ENCODE measurements around the gene MAP1B. TPM values are rescaled to one million over a fixed set of nuclear protein-coding genes. Genes with fewer than 3 reads are reported as not detected.

MAP1B gene
- total and polyA plus RNA-seq, 10 donors, result 0.68 to 17.3 (median 9.8) TPM

- intact Hi-C loops (cut with DNase I; ENCODE audit: low total_unique reads), result loop anchor here (10.0 kb wide), 1 partner anchor 175 kb away; no protein-coding TSS in a partner anchor
- no peaks in the 10 kb centered on the region for H3K4me1 ChIP-seq
- H3K4me3 ChIP-seq, result no peak overlapping the region
- H3K36me3 ChIP-seq, result no peaks in the 10 kb centered on the region
- TF ChIP-seq POLR2A (IDR thresholded peaks at IDR 0.05) (no peak), POLR2AphosphoS5 (IDR thresholded peaks at IDR 0.05) (no peak), CTCF (IDR thresholded peaks at IDR 0.05 in 8 of 11, conservative IDR thresholded peaks at IDR 0.05 in 3 of 11) (no peak)
- peaks cover 0 to 30% (median 2%) of the 10 kb centered on the region in 7 donors for H3K27me3 ChIP-seq (replicated peaks in 1 of 7)
- H3K9me3 ChIP-seq, result no peaks in the 10 kb centered on the region
- WGBS, 5 donors, result 69 to 91% (median 79%) methylated on average over 1 of the region's 1 CpG
- no peak overlapping the region for H3K27ac ChIP-seq
- DNase-seq, result no peak
Observed at GRCh38 chr5:72129725-72130124, 22.4 kb downstream of the MAP1B start.

- WGBS, 5 donors, result 81 to 93% (median 88%) methylated on average over 2 of the region's 2 CpGs
- Histone ChIP-seq H3K4me1 (no peaks in the 10 kb centered on the region), H3K27ac (no peak overlapping the region), H3K27me3 (replicated peaks in 1 of 7) (peaks cover 0 to 30% (median 2%) of the 10 kb centered on the region in 7 donors), H3K9me3 (no peaks in the 10 kb centered on the region), H3K4me3 (no peak overlapping the region), H3K36me3 (no peaks in the 10 kb centered on the region)
- TF ChIP-seq CTCF (IDR thresholded peaks at IDR 0.05 in 8 of 11, conservative IDR thresholded peaks at IDR 0.05 in 3 of 11), result no peak
- no peak for TF ChIP-seq POLR2AphosphoS5 (IDR thresholded peaks at IDR 0.05)
- no peak for TF ChIP-seq POLR2A (IDR thresholded peaks at IDR 0.05)
- no peak for DNase-seq
- intact Hi-C loops (cut with DNase I; ENCODE audit: low total_unique reads), result loop anchor here (10.0 kb wide), 1 partner anchor 174 kb away; no protein-coding TSS in a partner anchor
Observed at GRCh38 chr5:72130351-72130761, 23.1 kb downstream of the MAP1B start.

- TF ChIP-seq CTCF (IDR thresholded peaks at IDR 0.05 in 8 of 11, conservative IDR thresholded peaks at IDR 0.05 in 3 of 11) (no peak), POLR2A (IDR thresholded peaks at IDR 0.05) (no peak), POLR2AphosphoS5 (IDR thresholded peaks at IDR 0.05) (no peak)
- Histone ChIP-seq H3K27ac (no peak overlapping the region), H3K27me3 (replicated peaks in 1 of 7) (peaks cover 0 to 13% (median 2%) of the 10 kb centered on the region in 7 donors), H3K4me1 (peaks cover 0 to 8% (median 0%) of the 10 kb centered on the region in 6 donors), H3K4me3 (no peak overlapping the region), H3K36me3 (no peaks in the 10 kb centered on the region), H3K9me3 (no peaks in the 10 kb centered on the region)
- intact Hi-C loops (cut with DNase I; ENCODE audit: low total_unique reads), result loop anchor here (10.0 kb wide), 1 partner anchor 171 kb away; no protein-coding TSS in a partner anchor
- no peak for DNase-seq
- WGBS, 5 donors, result 88 to 93% (median 89%) methylated on average over 4 of the region's 4 CpGs
Observed at GRCh38 chr5:72133212-72133990, 26.1 kb downstream of the MAP1B start.

GRCh38 chr5:72134226-72134899 lies 27.1 kb downstream of the MAP1B start:
- 80 to 89% (median 84%) methylated on average over 7 of the region's 7 CpGs for WGBS, 5 donors
- TF ChIP-seq CTCF (IDR thresholded peaks at IDR 0.05 in 8 of 11, conservative IDR thresholded peaks at IDR 0.05 in 3 of 11), result no peak
- no peak for TF ChIP-seq POLR2A (IDR thresholded peaks at IDR 0.05)
- TF ChIP-seq POLR2AphosphoS5 (IDR thresholded peaks at IDR 0.05), result no peak
- H3K27ac ChIP-seq, result no peak overlapping the region
- DNase-seq, result no peak
- no peaks in the 10 kb centered on the region for H3K9me3 ChIP-seq
- peaks cover 0 to 6% (median 0%) of the 10 kb centered on the region in 7 donors for H3K27me3 ChIP-seq (replicated peaks in 1 of 7)
- H3K4me1 ChIP-seq, result peaks cover 0 to 8% (median 0%) of the 10 kb centered on the region in 6 donors
- no peaks in the 10 kb centered on the region for H3K36me3 ChIP-seq
- intact Hi-C loops (cut with DNase I; ENCODE audit: low total_unique reads), result loop anchor here (10.0 kb wide), 1 partner anchor 170 kb away; no protein-coding TSS in a partner anchor
- no peak overlapping the region for H3K4me3 ChIP-seq
